OCI-LY1 (cell line): Measurements from ENCODE around the gene CLOCK.

ENCODE experiments used
- CTCF ChIP-seq: fragments of 200-600 bp; sonication (generic), shearing (Covaris generic); IDR thresholded peaks from 2 replicates; pipeline ENCODE4 v1.5.1; 2017; ENCODE audit warnings: mild to moderate bottlenecking, antibody characterized with exemption, low read length, moderate library complexity, mixed read lengths
- EZH2 ChIP-seq: fragments of 200-600 bp; sonication (generic), shearing (Covaris generic); IDR thresholded peaks from 2 replicates; pipeline ENCODE4 v1.8.0; 2017; ENCODE audit warnings: borderline replicate concordance, mixed run types, mild to moderate bottlenecking, antibody characterized with exemption, low read length, moderate library complexity, mixed read lengths

GRCh38 chr4:55466001-55466400, 80.7 kb downstream of the CLOCK start:
- no peak for TF ChIP-seq CTCF
- TF ChIP-seq EZH2: no peak
